Measurements from ENCODE around the gene INTS3. TPM values are rescaled to one million over a fixed set of nuclear protein-coding genes. Genes with fewer than 3 reads are reported as not detected.

Gene INTS3
- total RNA-seq (10 to 100 TPM; 25.4 to 32.8 (median 31.1) TPM), polyA plus RNA-seq (10 to 100 TPM; 30.8 to 46.1 TPM)
- long read RNA-seq, donor 1, full-length matches to known transcripts: 8 of 30 reads
- long read RNA-seq, donor 1, partial matches to known transcripts: 13 of 30 reads
- long read RNA-seq, donor 1, other reads (novel, unspliced or antisense): 9 of 30 reads
- long read RNA-seq, donor 2, full-length matches to known transcripts: 9 of 31 reads
- long read RNA-seq, donor 2, partial matches to known transcripts: 11 of 31 reads
- long read RNA-seq, donor 2, other reads (novel, unspliced or antisense): 11 of 31 reads
- long read RNA-seq, donor 3, full-length matches to known transcripts: 8 of 27 reads
- long read RNA-seq, donor 3, partial matches to known transcripts: 14 of 27 reads
- long read RNA-seq, donor 3, other reads (novel, unspliced or antisense): 5 of 27 reads

- intact Hi-C loops (cut with DNase I): loop anchor here in 2 of 10 donors (2.0 kb wide), 2 partner anchors 21 to 29 kb away; no protein-coding TSS in a partner anchor
Measured at GRCh38 chr1:153727463-153728304, at the start of gene INTS3. Gene INTS3 (plus strand): TSS chr1:153728050. CDS start chr1:153728635, 585 bp downstream.

GRCh38 chr1:153678519-153679336 lies 49.1 kb upstream of the INTS3 start, which contains the start of gene NPR1:
Gene NPR1 (plus strand): TSS chr1:153678688. CDS start chr1:153679109, 421 bp downstream.
- Histone ChIP-seq H3K4me3 (peak within 1 kb of the TSS; percentile 48 to 73 (median 66)), H3K27ac (peak within 1 kb of the TSS; percentile 62 to 85 (median 78)), H3K9me3 (no peaks in the 10 kb centered on the region), H3K4me1 (peaks cover 8 to 28% (median 22%) of the 10 kb centered on the region in 9 donors), H3K36me3 (peaks cover 0 to 21% (median 0%) of the 10 kb centered on the region in 9 donors), H3K27me3 (peaks cover 9 to 41% (median 19%) of the 10 kb centered on the region in 7 donors)
- intact Hi-C loops (cut with DNase I): loop anchor here (1.0 to 10.0 kb wide), 15 partner anchors 69 to 309 kb away; partner anchors contain the start of gene RAB13 (in 9 of the 10)
- ATAC-seq (peak; percentile 75 to 90 (median 84)), DNase-seq (peak; percentile 69 to 72)
- no peak for TF ChIP-seq CTCF (IDR thresholded peaks at IDR 0.05)
- WGBS, 2 donors: 0 to 1% methylated on average over 66 to 78 of the region's 78 CpGs

More at GRCh38 chr1:153727463-153728304, at the start of gene INTS3:
- Histone ChIP-seq H3K27me3 (no peaks in the 10 kb centered on the region), H3K27ac (peak within 1 kb of the TSS; percentile 96 to 100 (median 99)), H3K9me3 (no peaks in the 10 kb centered on the region), H3K36me3 (peaks cover 0 to 3% (median 0%) of the 10 kb centered on the region in 9 donors), H3K4me3 (peak within 1 kb of the TSS; percentile 48 to 92 (median 78)), H3K4me1 (peaks cover 0 to 36% (median 30%) of the 10 kb centered on the region in 9 donors)
- DNase-seq (peak; percentile 99 to 100), ATAC-seq (peak; percentile 99 to 100 (median 100))
- WGBS, 2 donors: 0 to 1% methylated on average over 49 of the region's 49 CpGs
- TF ChIP-seq CTCF (IDR thresholded peaks at IDR 0.05): peak in 3 of 9 donors; percentile 8 to 22 (median 15)

GRCh38 chr1:153679337-153680119 lies 48.3 kb upstream of the INTS3 start:
- ATAC-seq (peak; percentile 21 to 52 (median 32)), DNase-seq (peak in 1 of 2 donors; percentile 29)
- Histone ChIP-seq H3K27ac (peak overlapping the region; percentile 62 to 85 (median 78)), H3K27me3 (peaks cover 9 to 41% (median 19%) of the 10 kb centered on the region in 7 donors), H3K36me3 (peaks cover 0 to 29% (median 0%) of the 10 kb centered on the region in 9 donors), H3K4me1 (peaks cover 8 to 28% (median 22%) of the 10 kb centered on the region in 9 donors), H3K4me3 (peak overlapping the region; percentile 48 to 73 (median 66)), H3K9me3 (no peaks in the 10 kb centered on the region)
- 2 to 3% methylated on average over 73 of the region's 73 CpGs for WGBS, 2 donors
- intact Hi-C loops (cut with DNase I): loop anchor here in 9 of 10 donors (2.0 to 10.0 kb wide), 12 partner anchors 68 to 308 kb away; partner anchors contain the start of gene RAB13 (in 8 of the 9)
- TF ChIP-seq CTCF (IDR thresholded peaks at IDR 0.05): peak in 6 of 9 donors; percentile 18 to 41 (median 28)

Measured in heart right ventricle (tissue), 16 donors.